HEK293 (cell line): ENCODE data around the gene IL16.

Experiments
- CTCF ChIA-PET: fragments of 350-600 bp; formaldehyde crosslinking; extraction: SDS; loops from one replicate; lab custom pipeline; 2021; ENCODE audit warnings: antibody characterized with exemption; lab: Yijun Ruan, JAX
- POLR2A ChIA-PET: fragments of 300-600 bp; formaldehyde crosslinking; extraction: SDS; loops from one replicate; lab custom pipeline; 2020; ENCODE audit warnings: antibody characterized with exemption, inconsistent platforms; lab: Yijun Ruan, JAX
- H3K27ac ChIP-seq: fragments of 200-500 bp; sonication (Bioruptor generic); 2 replicates; pipeline ENCODE4 v1.5.1; 2014; ENCODE audit warnings: low read depth, low read length, control low read depth, inconsistent platforms; ENCODE audit errors: extremely low read depth
- H3K36me3 ChIP-seq, 2 experiments: fragments of 200-500 bp in 1 of 2; sonication (Bioruptor generic) in 1 of 2; 1 replicate in 1 of 2; 2 replicates in 1 of 2; pipeline ENCODE4 v1.5.1; 2014 to 2017; ENCODE audit warnings: inconsistent platforms in 2 of 2, low read length in 2 of 2; ENCODE audit not compliant: control insufficient read depth in 2 of 2, insufficient read depth in 1 of 2
- H3K4me1 ChIP-seq: fragments of 200-500 bp; sonication (Bioruptor generic); 2 replicates; pipeline ENCODE4 v1.5.1; 2014; ENCODE audit warnings: mild to moderate bottlenecking, low read length, inconsistent platforms; ENCODE audit not compliant: control insufficient read depth, insufficient read depth
- H3K4me3 ChIP-seq: 2 replicates; pipeline ENCODE4 v1.5.1; 2011; ENCODE audit warnings: low read depth, mild to moderate bottlenecking, control low read depth, low read length, moderate library complexity
- H3K9me3 ChIP-seq: fragments of 200-500 bp; sonication (Bioruptor generic); 2 replicates; pipeline ENCODE4 v1.5.1; 2014; ENCODE audit warnings: low read depth, low read length, inconsistent platforms; ENCODE audit not compliant: control insufficient read depth, insufficient read depth
- SCRT2 ChIP-seq: fragments of 450-650 bp; formaldehyde crosslinking; IDR thresholded peaks from 2 replicates; pipeline ENCODE4 v1.5.1; 2016; ENCODE audit warnings: missing biosample characterization, missing genetic modification characterization
- SP7 ChIP-seq: fragments of 450-650 bp; formaldehyde crosslinking; IDR thresholded peaks from 2 replicates; pipeline ENCODE4 v1.5.1; 2016; ENCODE audit warnings: missing biosample characterization, missing genetic modification characterization
- WT1 ChIP-seq: fragments of 450-650 bp; formaldehyde crosslinking; IDR thresholded peaks from 2 replicates; pipeline ENCODE4 v1.5.1; 2016; ENCODE audit warnings: missing biosample characterization, missing genetic modification characterization
- YY2 ChIP-seq: fragments of 450-650 bp; formaldehyde crosslinking; IDR thresholded peaks from 2 replicates; pipeline ENCODE4 v1.5.1; 2016; ENCODE audit warnings: missing biosample characterization, missing genetic modification characterization
- ZBTB17 ChIP-seq: fragments of 450-650 bp; formaldehyde crosslinking; IDR thresholded peaks from 2 replicates; pipeline ENCODE4 v1.5.1; 2016; ENCODE audit warnings: missing biosample characterization, missing genetic modification characterization
- ZFHX2 ChIP-seq: fragments of 450-650 bp; formaldehyde crosslinking; conservative IDR thresholded peaks from 2 replicates; pipeline ENCODE4 v1.5.1; 2016; ENCODE audit warnings: missing biosample characterization, missing genetic modification characterization
- ZNF114 ChIP-seq: fragments of 450-650 bp; formaldehyde crosslinking; IDR thresholded peaks from 2 replicates; pipeline ENCODE4 v1.5.0; 2017; ENCODE audit warnings: missing biosample characterization, missing genetic modification characterization
- ZNF121 ChIP-seq: fragments of 450-650 bp; formaldehyde crosslinking; IDR thresholded peaks from 2 replicates; pipeline ENCODE4 v1.5.1; 2016; ENCODE audit warnings: missing biosample characterization, missing genetic modification characterization
- ZNF16 ChIP-seq: fragments of 450-650 bp; formaldehyde crosslinking; IDR thresholded peaks from 2 replicates; pipeline ENCODE4 v1.5.1; 2016; ENCODE audit warnings: low read depth, missing biosample characterization, missing genetic modification characterization
- ZNF19 ChIP-seq: fragments of 450-650 bp; formaldehyde crosslinking; IDR thresholded peaks from 2 replicates; pipeline ENCODE4; 2016; ENCODE audit warnings: missing biosample characterization, missing genetic modification characterization, low read depth
- ZNF223 ChIP-seq: fragments of 450-650 bp; formaldehyde crosslinking; IDR thresholded peaks from 2 replicates; pipeline ENCODE4 v1.5.1; 2016; ENCODE audit warnings: missing biosample characterization, missing genetic modification characterization
- ZNF311 ChIP-seq: fragments of 450-650 bp; formaldehyde crosslinking; IDR thresholded peaks from 2 replicates; pipeline ENCODE4 v1.5.1; 2017; ENCODE audit warnings: missing biosample characterization, missing genetic modification characterization, borderline replicate concordance
- ZNF501 ChIP-seq: fragments of 450-650 bp; formaldehyde crosslinking; IDR thresholded peaks from 2 replicates; pipeline ENCODE4 v1.5.1; 2016; ENCODE audit warnings: missing biosample characterization, missing genetic modification characterization
- ZNF521 ChIP-seq: fragments of 450-650 bp; formaldehyde crosslinking; IDR thresholded peaks from 2 replicates; pipeline ENCODE4 v1.5.1; 2017; ENCODE audit warnings: missing biosample characterization, mild to moderate bottlenecking, missing genetic modification characterization
- ZNF560 ChIP-seq: fragments of 450-650 bp; formaldehyde crosslinking; IDR thresholded peaks from 2 replicates; pipeline ENCODE4 v1.5.1; 2017; ENCODE audit warnings: missing biosample characterization, missing genetic modification characterization, borderline replicate concordance
- ZNF792 ChIP-seq: fragments of 450-650 bp; formaldehyde crosslinking; IDR thresholded peaks from 2 replicates; pipeline ENCODE4 v1.5.1; 2016; ENCODE audit warnings: missing biosample characterization, missing genetic modification characterization
- TF ChIP-seq, protein P1 (sequence below): fragments of 450-650 bp; formaldehyde crosslinking; IDR thresholded peaks from 2 replicates; pipeline ENCODE4 v1.5.1; 2016; ENCODE audit warnings: missing biosample characterization, missing genetic modification characterization
- TF ChIP-seq, protein P2 (sequence below): fragments of 450-650 bp; formaldehyde crosslinking; IDR thresholded peaks from 2 replicates; pipeline ENCODE4 v1.5.1; 2016; ENCODE audit warnings: missing biosample characterization, missing genetic modification characterization

Gene IL16

DNA sequence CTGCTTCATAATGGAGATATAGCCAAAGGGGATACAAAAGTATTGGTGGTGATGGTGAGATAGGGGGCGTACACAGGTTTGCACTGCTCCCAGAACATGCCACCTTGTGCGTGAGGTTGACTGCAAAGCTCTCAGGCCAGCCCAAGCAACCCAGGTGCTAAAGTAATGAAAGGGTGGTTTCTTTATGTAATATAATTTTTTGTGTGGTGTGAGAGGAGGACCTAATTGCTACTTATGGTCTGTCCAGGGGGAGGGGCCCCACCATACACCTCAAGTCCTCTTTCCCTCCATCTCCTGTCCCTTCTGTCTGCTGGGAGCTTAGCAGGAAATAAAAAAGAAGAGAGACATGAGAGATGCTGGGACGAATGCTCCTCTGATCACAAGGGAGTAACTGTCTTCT is 73.5 kb downstream of the IL16 start:
- Histone ChIP-seq H3K9me3 (no peaks in the 10 kb centered on the region), H3K4me1 (no peaks in the 10 kb centered on the region), H3K36me3 (no peaks in the 10 kb centered on the region), H3K4me3 (no peak overlapping the region), H3K27ac (no peak overlapping the region)
- TF ChIP-seq ZBTB17 (no peak), ZNF223 (tag by site-specific recombination) (no peak), WT1 (tag by site-specific recombination) (no peak)
- ChIA-PET POLR2A (no interaction called here), CTCF (interaction anchor here (0.6 to 13.7 kb wide), 5 partner anchors 116 to 906 kb away, joined by 3 to 530 read pairs (median 162); no protein-coding TSS in a partner anchor)

DNA sequence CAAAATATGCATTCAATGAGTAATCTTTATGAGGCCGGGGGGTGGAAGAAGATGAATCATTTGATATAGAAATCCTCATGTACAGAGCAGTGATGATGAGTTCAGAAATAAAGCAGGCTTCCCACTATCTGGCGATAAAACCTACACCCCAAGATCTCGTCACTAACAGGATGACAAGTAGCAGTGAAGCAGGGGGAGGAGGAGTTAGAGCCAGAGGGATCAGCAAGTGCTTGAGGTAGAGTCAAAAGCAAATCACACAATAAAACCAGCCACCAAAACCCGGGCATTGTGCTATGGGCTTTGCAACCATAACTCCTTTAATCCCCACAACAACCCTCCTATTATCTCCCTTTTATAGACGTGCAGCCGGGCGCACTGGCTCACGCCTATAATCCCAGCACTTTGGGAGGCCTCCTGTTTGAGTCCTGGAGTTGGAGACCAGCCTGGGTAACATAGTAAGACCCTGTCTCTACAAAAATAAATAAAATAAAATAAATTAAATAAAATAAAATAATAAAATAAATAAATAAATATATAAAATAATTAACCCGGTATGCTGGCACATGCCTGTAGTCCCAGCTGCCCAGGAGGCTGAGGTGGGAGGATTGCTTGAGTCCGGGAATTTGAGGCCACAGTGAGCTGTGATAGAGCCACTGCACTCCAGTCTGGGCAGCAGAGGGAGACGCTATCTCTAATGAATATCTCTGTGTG is 74.3 kb downstream of the IL16 start:
- Histone ChIP-seq H3K4me3 (no peak overlapping the region), H3K36me3 (no peaks in the 10 kb centered on the region), H3K27ac (no peak overlapping the region), H3K9me3 (no peaks in the 10 kb centered on the region), H3K4me1 (no peaks in the 10 kb centered on the region)
- TF ChIP-seq ZNF560 (tag by site-specific recombination) (no peak), ZNF521 (tag by site-specific recombination) (no peak), SP7 (tag by site-specific recombination) (0 out of 2 replicates have a peak, but pooled peaks have one; percentile 30), ZNF16 (tag by site-specific recombination) (no peak)
- TF ChIP-seq, protein P1, sequence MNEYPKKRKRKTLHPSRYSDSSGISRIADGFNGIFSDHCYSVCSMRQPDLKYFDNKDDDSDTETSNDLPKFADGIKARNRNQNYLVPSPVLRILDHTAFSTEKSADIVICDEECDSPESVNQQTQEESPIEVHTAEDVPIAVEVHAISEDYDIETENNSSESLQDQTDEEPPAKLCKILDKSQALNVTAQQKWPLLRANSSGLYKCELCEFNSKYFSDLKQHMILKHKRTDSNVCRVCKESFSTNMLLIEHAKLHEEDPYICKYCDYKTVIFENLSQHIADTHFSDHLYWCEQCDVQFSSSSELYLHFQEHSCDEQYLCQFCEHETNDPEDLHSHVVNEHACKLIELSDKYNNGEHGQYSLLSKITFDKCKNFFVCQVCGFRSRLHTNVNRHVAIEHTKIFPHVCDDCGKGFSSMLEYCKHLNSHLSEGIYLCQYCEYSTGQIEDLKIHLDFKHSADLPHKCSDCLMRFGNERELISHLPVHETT = no peak
- ChIA-PET CTCF (interaction anchor here (0.6 to 13.7 kb wide), 7 partner anchors 56 to 905 kb away, joined by 3 to 530 read pairs (median 11); no protein-coding TSS in a partner anchor), POLR2A (no interaction called here)

DNA sequence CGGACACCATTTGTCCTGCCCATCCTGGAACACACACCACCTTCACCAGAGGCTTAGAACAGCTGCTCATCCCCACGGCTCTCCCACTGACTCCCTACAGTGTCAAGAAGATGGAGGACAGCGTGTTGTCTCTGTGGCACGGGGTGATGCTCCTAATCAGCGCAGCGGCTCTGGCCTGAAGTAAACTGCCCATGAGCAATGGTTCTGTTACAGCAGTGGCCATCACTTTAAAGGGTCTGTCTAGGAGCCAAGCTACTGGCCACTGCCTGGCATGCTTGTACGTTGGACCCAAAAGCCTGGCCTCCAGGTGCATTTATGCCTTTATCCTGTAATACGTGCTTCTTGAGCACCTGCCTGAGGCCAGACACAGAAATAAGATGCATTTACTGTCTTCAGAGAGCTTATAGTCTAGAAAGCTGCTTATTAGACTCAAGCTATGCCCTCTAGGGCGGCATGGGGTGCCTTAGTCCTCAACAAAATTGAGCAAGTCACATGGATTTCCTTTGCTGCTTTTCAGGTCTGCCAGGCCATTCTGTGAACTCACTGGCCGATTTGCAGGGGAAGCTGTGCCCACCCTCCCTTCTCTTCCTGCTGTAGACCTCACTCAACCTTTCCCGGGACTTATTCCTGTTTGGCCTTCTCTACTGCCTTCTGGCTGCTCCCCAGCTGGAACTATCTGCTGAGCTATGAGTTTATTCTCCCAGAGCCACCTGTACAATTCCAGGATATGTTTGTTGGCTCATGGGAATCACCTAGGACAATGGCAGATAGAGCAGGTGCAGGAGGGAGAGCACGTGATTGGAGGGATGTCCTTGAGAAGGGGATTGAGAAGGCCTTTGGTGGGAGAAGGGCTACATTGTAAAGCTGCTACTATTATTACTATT is 75.3 kb downstream of the IL16 start:
- no peak overlapping the region for H3K27ac ChIP-seq
- POLR2A ChIA-PET = interaction anchor here (0.6 kb wide), 1 partner anchor 272 kb away, joined by 3 read pairs; the partner anchor contains the start of gene TLNRD1
- no peaks in the 10 kb centered on the region for H3K4me1 ChIP-seq
- H3K9me3 ChIP-seq = no peaks in the 10 kb centered on the region; the same call in 1 of the 2 replicates
- no peaks in the 10 kb centered on the region for H3K36me3 ChIP-seq
- TF ChIP-seq ZFHX2 (tag by site-specific recombination) = no peak
- TF ChIP-seq ZNF792 (tag by site-specific recombination) = no peak
- TF ChIP-seq ZNF19 = no peak
- no peak for TF ChIP-seq ZNF114 (tag by site-specific recombination)
- TF ChIP-seq YY2 = no peak
- TF ChIP-seq, all 188 proteins: peak for 0
- CTCF ChIA-PET = interaction anchor here (0.7 to 7.3 kb wide), 10 partner anchors 9 to 342 kb away, joined by 3 to 199 read pairs (median 3); no protein-coding TSS in a partner anchor
- H3K4me3 ChIP-seq = no peak overlapping the region

DNA sequence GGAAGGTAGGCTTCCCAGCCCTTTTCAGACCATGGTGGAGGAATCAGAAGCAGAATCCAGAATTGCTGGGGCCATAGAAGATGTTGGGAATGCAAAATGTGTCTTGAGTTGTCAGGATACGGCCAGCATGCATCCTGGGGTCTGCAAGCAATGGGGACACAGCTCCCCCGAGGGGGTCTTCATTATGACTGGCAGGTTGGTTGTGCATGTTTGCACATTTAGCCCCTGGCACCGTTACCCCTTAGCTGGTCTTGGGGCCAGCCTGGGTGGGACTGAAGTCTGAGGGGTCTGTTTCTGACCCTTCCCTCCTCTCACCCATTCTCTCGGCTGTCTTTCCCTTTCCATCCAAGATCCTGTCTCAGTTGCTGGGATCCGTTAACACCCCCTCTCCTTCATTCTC is 76.5 kb downstream of the IL16 start:
- H3K27ac ChIP-seq = no peak overlapping the region
- ChIA-PET CTCF (interaction anchor here (1.3 to 7.3 kb wide), 3 partner anchors 128 to 167 kb away, joined by 4 to 199 read pairs (median 11); no protein-coding TSS in a partner anchor), POLR2A (no interaction called here)
- H3K9me3 ChIP-seq = no peaks in the 10 kb centered on the region; the same call in 1 of the 2 replicates
- TF ChIP-seq, protein P2, sequence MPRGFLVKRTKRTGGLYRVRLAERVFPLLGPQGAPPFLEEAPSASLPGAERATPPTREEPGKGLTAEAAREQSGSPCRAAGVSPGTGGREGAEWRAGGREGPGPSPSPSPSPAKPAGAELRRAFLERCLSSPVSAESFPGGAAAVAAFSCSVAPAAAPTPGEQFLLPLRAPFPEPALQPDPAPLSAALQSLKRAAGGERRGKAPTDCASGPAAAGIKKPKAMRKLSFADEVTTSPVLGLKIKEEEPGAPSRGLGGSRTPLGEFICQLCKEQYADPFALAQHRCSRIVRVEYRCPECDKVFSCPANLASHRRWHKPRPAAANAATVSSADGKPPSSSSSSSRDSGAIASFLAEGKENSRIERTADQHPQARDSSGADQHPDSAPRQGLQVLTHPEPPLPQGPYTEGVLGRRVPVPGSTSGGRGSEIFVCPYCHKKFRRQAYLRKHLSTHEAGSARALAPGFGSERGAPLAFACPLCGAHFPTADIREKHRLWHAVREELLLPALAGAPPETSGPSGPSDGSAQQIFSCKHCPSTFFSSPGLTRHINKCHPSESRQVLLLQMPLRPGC (tag by site-specific recombination) = no peak
- TF ChIP-seq ZNF311 (tag by site-specific recombination) = no peak
- no peak for TF ChIP-seq ZNF19
- no peak for TF ChIP-seq ZNF501 (tag by site-specific recombination)
- TF ChIP-seq ZNF121 = no peak
- TF ChIP-seq SCRT2 = no peak
- H3K4me1 ChIP-seq = no peaks in the 10 kb centered on the region
- H3K36me3 ChIP-seq = no peaks in the 10 kb centered on the region
- H3K4me3 ChIP-seq = no peak overlapping the region
